ENCODE measurements around the gene CHST7.
A peak's percentile ranks its signal among the peaks of the same experiment; 100 is the strongest.
"Not testable (repeated sequence)": the region's sequence is repeated elsewhere in the genome, so short reads cannot be mapped to it uniquely, and the experiment has no call there.

Gene CHST7, protein sequence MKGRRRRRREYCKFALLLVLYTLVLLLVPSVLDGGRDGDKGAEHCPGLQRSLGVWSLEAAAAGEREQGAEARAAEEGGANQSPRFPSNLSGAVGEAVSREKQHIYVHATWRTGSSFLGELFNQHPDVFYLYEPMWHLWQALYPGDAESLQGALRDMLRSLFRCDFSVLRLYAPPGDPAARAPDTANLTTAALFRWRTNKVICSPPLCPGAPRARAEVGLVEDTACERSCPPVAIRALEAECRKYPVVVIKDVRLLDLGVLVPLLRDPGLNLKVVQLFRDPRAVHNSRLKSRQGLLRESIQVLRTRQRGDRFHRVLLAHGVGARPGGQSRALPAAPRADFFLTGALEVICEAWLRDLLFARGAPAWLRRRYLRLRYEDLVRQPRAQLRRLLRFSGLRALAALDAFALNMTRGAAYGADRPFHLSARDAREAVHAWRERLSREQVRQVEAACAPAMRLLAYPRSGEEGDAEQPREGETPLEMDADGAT

DNA sequence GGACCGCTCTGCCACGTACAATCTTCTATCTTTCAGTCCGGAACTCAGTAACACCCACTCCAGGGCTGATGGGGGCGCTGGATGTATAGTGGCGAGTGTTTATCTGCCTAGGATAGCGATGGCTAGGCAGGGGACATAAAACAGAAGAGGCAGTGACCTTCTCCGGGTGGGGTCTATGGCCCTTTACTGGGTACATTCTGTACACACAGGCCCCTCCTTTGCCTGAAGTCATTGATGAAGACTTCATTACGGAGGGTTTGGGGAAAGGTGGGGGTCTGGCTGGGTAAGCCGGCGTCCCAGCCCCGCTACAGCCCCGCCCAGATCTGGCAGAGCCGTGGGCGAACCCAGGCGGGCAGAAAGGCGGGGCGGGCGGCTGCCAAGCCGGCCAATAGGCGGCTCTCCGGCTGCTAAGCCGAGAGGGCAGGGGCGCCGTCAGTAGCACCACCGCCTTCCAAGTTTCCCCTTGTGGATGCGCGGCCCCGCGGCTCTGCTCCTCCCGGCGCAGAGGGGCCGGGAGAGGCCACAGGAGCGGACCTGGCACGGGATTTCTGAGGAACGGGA is at the start of gene CHST7:
Gene CHST7 (plus strand): TSS at position 435 of the 561 bp plus-strand sequence. CDS start 167 bp downstream, outside the sequence.
- DNase-seq (ENCODE audit: low read depth): peak; percentile 59

DNA sequence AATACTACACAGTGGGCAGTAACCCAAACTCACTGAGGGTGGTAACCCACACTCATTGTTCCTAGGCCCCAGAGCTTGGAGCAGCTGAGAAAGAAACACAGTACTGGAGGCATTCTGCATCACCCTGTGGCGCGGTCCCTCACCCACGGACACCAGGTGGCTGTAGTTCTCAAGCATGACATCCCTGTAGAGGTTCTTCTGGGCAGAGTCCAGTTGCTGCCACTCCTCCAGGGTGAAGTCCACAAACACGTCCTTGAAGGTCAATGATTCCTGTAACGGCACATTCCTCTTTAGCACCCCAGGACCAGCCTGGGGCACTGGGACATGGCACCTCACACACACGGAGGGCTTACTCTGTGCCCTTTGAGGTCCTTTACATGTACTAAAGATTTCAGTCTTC is 44.9 kb upstream of the CHST7 start:
- H3K4me3 ChIP-seq (ENCODE audit: low read length); DNase-seq (ENCODE audit: low read depth): not testable (repeated sequence)

More for the DNA sequence above, at the start of gene CHST7:
- H3K4me3 ChIP-seq (ENCODE audit: low read length): peak within 1 kb of the TSS; percentile 38
- TF ChIP-seq, protein P1, sequence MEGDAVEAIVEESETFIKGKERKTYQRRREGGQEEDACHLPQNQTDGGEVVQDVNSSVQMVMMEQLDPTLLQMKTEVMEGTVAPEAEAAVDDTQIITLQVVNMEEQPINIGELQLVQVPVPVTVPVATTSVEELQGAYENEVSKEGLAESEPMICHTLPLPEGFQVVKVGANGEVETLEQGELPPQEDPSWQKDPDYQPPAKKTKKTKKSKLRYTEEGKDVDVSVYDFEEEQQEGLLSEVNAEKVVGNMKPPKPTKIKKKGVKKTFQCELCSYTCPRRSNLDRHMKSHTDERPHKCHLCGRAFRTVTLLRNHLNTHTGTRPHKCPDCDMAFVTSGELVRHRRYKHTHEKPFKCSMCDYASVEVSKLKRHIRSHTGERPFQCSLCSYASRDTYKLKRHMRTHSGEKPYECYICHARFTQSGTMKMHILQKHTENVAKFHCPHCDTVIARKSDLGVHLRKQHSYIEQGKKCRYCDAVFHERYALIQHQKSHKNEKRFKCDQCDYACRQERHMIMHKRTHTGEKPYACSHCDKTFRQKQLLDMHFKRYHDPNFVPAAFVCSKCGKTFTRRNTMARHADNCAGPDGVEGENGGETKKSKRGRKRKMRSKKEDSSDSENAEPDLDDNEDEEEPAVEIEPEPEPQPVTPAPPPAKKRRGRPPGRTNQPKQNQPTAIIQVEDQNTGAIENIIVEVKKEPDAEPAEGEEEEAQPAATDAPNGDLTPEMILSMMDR (IDR thresholded peaks at IDR 0.05; ENCODE audit: insufficient read depth, low read depth, low read length, missing control alignments): no peak

DNA sequence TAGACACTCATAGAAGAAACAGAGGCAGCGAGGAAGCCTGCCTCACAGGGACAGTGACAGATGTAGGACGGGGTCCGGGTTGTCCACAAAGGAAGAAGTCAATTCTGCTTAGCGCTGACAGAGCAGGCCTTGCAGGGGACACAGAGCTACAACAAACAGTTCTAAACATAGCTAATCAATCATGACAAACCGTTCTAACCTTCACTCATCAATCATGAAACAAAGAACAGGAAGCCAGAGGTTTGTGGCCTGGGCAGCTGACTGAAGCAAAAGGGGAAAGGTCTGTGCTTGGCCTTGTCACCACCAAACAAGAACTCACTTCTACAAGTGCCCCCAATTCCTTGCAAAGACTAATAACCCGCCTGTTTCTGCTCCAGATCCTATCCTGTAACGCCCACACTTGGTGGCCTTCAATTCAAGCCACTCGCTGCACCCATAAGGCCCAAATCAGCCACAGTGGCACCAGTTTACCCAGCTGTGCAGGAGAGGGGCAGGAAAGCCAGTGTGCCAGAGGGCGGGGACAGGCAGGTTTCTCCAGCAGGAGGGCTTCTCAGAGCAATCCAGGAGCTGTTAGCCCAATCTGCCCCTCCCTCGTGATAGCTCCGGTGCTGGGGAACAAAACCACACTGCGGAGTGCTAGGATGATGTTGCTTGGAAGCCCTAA is 43.7 kb upstream of the CHST7 start:
- not testable (repeated sequence) for H3K4me3 ChIP-seq (ENCODE audit: low read length); DNase-seq (ENCODE audit: low read depth)

GRCh38 chrX:46530404-46530908 is 43.1 kb upstream of the CHST7 start:
- H3K4me3 ChIP-seq (ENCODE audit: low read length); DNase-seq (ENCODE audit: low read depth): not testable (repeated sequence)

GRCh38 chrX:46531442-46531841 is 42.1 kb upstream of the CHST7 start:
- TF ChIP-seq, protein P1 (IDR thresholded peaks at IDR 0.05; ENCODE audit: insufficient read depth, low read depth, low read length, missing control alignments): no peak
- H3K4me3 ChIP-seq (ENCODE audit: low read length): no peak overlapping the region
- DNase-seq (ENCODE audit: low read depth): no peak

GRCh38 chrX:46543441-46543840 is 30.1 kb upstream of the CHST7 start:
- DNase-seq (ENCODE audit: low read depth): no peak
- TF ChIP-seq, protein P1 (IDR thresholded peaks at IDR 0.05; ENCODE audit: insufficient read depth, low read depth, low read length, missing control alignments): no peak
- no peak overlapping the region for H3K4me3 ChIP-seq (ENCODE audit: low read length)

GRCh38 chrX:46544527-46544926 is 29.0 kb upstream of the CHST7 start:
- H3K4me3 ChIP-seq (ENCODE audit: low read length): peak overlapping the region; percentile 78
- DNase-seq (ENCODE audit: low read depth): not testable (repeated sequence)

- TF ChIP-seq, protein P1 (IDR thresholded peaks at IDR 0.05; ENCODE audit: insufficient read depth, low read depth, low read length, missing control alignments): peak; percentile 38
- peak within 1 kb of the TSS; percentile 78 for H3K4me3 ChIP-seq (ENCODE audit: low read length)
Observed at GRCh38 chrX:46545111-46546005, 28.2 kb upstream of the CHST7 start, which contains the start of gene ZNF674. ZNF674 (minus strand) TSS chrX:46545421; CDS start chrX:46542087, 3,334 bp downstream.

More at GRCh38 chrX:46545111-46546005, 28.2 kb upstream of the CHST7 start, which contains the start of gene ZNF674:
- DNase-seq (ENCODE audit: low read depth): peak; percentile 91

All from epithelial cell of esophagus (primary cell).